ENCODE results near the gene NPR1. TPM values are rescaled to one million over a fixed set of nuclear protein-coding genes. Genes with fewer than 3 reads are reported as not detected.

The NPR1 gene
- total RNA-seq, 1 donor from 2014 or later = 8.8 TPM

DNA sequence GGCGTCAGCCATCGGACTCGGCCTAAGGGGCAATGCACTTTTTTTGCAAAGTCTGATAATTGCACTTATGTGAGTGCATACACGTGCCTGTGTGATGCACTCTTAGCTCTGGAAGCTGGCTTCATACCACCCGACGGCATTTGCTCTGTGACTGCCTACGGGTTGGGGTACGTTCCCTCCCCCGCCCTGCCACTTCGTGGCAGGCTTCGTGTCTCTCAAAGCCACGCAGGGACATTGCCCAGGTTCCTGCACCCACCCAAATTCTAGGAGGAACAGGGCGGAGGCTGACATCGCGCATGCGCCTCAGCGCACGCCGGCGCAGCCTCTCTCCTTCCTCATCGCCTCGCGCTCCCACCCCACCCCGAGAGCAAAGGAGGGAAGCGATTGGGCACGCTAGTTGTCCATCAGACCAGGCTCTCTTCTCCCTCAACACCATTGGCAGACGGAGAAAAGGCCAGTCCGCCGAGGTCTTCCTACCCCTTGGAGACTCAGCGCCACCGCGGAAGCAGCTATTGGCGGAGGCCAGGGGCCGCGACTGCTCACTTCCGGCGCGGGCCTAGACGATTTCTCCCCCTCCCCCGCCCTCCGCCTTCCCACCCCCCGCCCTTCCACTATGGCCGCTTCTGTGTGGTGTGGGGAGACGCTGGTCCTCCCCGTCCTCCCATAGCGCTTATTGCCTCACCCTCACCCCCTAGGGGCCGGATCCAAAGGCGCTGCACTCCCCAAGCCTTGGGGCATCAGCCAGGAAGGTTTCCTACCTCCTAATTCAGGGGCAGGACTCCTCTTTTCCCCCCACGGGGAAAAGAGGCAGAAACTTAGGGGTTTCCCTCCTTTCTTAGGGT, 49.2 kb downstream of the NPR1 start, which contains the start of gene INTS3:
Gene INTS3, plus strand, starts transcription at position 588 of the 842 bp plus-strand sequence. CDS start 585 bp downstream, outside the sequence.
- DNase-seq (ENCODE audit: low spot score) = peak; percentile 99

- no peak for DNase-seq (ENCODE audit: low spot score)
These were observed 50.0 kb downstream of the NPR1 start for GRCh38 chr1:153728305-153729066.

DNA sequence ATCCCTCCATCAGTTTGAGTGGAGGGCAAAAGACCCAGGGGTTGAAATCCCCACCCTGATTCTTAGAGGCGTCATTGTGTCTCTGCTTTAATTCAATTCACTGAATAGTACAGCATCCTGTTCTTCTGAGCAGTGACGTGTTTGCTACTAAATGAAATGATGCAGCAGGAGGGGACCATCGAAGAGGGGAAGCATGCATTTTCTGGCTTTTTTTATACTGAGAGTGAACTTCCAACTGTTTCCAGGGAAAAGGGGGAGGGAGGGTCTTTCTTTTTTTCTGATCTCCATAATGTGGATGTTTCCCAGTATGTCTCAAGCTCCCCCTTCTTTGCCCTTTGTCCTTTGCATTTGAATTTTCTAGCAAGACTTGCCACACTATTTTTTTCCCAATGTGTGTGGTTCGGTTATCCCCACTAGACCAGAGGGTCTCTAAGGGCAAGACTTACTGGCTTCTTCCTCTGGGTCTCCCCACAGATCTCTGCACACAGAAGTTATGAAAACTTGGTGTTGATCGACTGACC, 52.0 kb downstream of the NPR1 start:
- no peak for DNase-seq (ENCODE audit: low spot score)

DNA sequence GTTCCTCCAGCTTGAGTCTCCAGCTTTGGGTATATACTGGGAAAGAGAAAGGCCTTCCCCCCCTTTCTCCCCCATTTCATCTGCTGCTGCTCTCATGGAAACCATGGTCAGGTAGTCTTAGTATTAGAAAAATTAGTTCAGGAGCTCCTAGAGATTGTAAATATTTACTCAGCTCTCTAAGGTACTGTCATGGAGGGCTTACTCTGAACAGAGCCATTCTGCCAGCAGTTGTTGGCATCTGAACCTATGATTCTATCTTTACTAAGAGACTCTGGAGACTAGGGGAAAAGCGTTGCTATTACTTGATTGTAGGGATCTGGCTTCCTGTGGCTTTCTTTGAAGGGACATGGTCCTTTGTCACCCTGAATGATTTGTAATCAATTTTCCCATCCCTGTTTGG, 55.5 kb downstream of the NPR1 start:
- no peak for DNase-seq (ENCODE audit: low spot score)

DNA sequence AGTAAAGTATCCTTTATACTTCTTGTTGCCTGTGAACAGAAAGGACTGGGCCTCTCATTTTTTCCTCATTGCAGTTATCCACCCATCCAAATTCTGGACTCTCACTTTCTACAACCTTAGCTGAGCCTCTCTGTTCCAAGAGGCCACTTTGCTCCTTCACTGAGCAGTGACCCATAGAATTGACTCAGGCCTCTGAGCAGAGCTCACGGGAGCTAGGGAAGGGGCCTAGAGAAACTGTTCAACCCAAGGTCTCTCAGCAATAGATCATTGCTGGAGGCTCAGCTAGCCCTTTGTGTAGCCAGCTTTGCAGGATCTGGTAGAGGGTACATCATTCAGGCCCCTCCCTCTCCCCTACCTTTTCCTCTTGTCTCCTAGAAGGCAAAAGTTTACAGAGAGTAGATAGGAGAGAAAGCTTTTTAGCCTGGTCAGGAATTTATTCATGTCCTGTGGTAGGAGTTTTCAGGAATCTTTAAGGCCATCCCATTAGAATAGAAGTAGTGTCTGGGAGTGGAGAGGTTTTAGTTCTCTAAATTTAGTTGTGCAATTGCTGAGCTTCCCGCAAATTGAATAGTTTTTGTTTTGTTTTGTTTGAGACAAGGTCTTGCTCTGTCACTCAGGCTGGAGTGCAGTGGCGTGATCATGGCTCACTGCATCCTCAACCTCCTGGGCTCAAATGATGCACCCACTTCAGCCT, 56.1 kb downstream of the NPR1 start:
- DNase-seq (ENCODE audit: low spot score) = no peak

- DNase-seq (ENCODE audit: low spot score) = no peak
These were observed 56.6 kb downstream of the NPR1 start for GRCh38 chr1:153735090-153735420.

DNA sequence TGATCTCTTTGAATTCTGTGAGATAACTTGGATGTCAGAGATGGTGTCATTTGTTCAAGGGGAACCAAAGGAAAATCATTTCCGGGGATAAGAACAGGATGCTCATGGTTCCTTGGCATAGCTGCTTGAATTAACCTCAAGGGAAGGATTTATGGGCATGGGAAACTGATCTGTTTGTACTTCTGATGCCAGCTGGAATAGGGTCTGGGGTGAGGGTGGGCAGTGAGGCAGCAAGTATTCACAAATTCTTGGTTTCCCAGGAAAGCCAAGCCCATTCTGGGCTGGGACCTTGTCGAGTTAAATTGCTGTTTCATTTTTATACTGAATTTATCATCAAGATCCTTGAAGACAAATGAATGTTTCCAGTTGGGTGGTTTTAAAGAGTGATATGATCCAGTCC, 63.5 kb downstream of the NPR1 start:
- DNase-seq (ENCODE audit: low spot score) = no peak

DNA sequence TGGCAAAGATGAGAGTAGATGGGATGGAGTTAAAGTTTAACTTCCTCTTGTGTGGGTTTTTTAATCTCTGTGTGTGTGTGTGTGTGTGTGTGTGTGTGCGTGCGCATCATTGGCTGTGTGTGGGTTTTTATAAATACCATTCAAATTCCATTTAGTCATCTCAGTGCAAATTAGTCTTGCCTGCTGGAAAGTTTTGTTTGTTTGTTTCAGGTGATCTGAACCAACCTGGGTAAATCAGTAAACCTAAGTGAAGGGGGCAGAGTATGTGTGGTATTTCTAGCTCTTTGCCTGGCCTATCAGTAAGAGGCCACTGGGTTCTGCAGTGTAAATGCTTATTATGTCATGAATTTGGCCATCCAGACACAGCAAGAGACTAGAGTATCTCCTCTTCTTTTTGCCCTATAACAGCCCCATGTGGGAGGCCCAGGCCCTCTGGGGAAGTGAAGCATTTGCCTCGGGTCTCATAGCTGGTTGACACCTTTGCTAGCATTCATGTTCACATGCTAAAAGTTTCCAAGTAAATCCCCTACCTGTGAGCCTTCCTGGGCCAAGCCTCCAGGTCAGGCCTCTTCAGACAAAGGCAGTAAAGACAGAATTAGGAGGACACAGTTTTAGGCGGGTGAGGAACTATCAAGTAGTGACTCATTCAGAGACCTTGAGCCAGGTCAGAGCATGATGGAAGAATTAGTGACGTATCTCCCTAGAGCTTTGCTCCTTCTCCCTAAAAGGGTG, 64.1 kb downstream of the NPR1 start:
- peak; percentile 53 for DNase-seq (ENCODE audit: low spot score)

Other genes starting within 250 kb of the NPR1 start
- not detected for gene S100A7, start 218.0 kb upstream of the NPR1 start, total RNA-seq
- gene S100A6, start 142.7 kb upstream of the NPR1 start, total RNA-seq = 824 TPM
- not detected for gene S100A5, start 137.8 kb upstream of the NPR1 start, total RNA-seq
- 66.8 TPM for gene S100A4, start 132.9 kb upstream of the NPR1 start, total RNA-seq
- not detected for gene S100A3, start 129.4 kb upstream of the NPR1 start, total RNA-seq
- gene S100A2, start 112.8 kb upstream of the NPR1 start, total RNA-seq = 1.4 TPM
- 86.7 TPM for gene S100A16, start 65.6 kb upstream of the NPR1 start, total RNA-seq
- 56.9 TPM for gene S100A14, start 62.4 kb upstream of the NPR1 start, total RNA-seq
- gene S100A13, start 51.2 kb upstream of the NPR1 start, total RNA-seq = 64.7 TPM
- gene S100A1, start 50.3 kb upstream of the NPR1 start, total RNA-seq = 3.3 TPM
- gene CHTOP, start 44.6 kb upstream of the NPR1 start, total RNA-seq = 69.4 TPM
- 38.8 TPM for gene SNAPIN, start 20.0 kb upstream of the NPR1 start, total RNA-seq
- gene ILF2, start 7.7 kb upstream of the NPR1 start, total RNA-seq = 87.6 TPM
- gene INTS3, start 49.4 kb downstream of the NPR1 start, total RNA-seq = 72.9 TPM
- 22.1 TPM for gene SLC27A3, start 96.7 kb downstream of the NPR1 start, total RNA-seq
- gene GATAD2B, start 244.3 kb downstream of the NPR1 start, total RNA-seq = 42.5 TPM